GM12892 (cell line): ENCODE data around the gene S100Z.
"Not testable (repeated sequence)": the region's sequence is repeated elsewhere in the genome, so short reads cannot be mapped to it uniquely, and the experiment has no call there.

Experiments used
- DNase-seq: peaks from one replicate; pipeline ENCODE4 v3.0.0; 2011; ENCODE audit not compliant: insufficient read length
- FAIRE-seq: peaks from 2 replicates; lab custom pipeline; 2011; peaks lifted over from hg19 to GRCh38; lab: Jason Lieb, UNC
- POLR2A ChIP-seq: IDR thresholded peaks from 2 replicates; pipeline ENCODE4 v1.6.1; 2011; ENCODE audit warnings: low read depth, low read length, control low read depth
- POLR2AphosphoS5 ChIP-seq: IDR thresholded peaks from 2 replicates; pipeline ENCODE4 v1.6.1; 2011; ENCODE audit warnings: low read depth, low read length, control low read depth
- TAF1 ChIP-seq: IDR thresholded peaks from 2 replicates; pipeline ENCODE4 v1.6.1; 2011; ENCODE audit warnings: low read depth, mild to moderate bottlenecking, control low read depth, low read length, borderline replicate concordance

Gene S100Z

GRCh38 chr5:76944638-76945037, 94.8 kb downstream of the S100Z start:
- no peak for FAIRE-seq

GRCh38 chr5:76945238-76945637, 95.4 kb downstream of the S100Z start:
- not testable (repeated sequence) for DNase-seq, FAIRE-seq

More at GRCh38 chr5:76944638-76945037, 94.8 kb downstream of the S100Z start:
- DNase-seq: no peak
- TF ChIP-seq TAF1 (no peak), POLR2AphosphoS5 (no peak), POLR2A (no peak)

GRCh38 chr5:76946090-76946489, 96.3 kb downstream of the S100Z start:
- no peak for DNase-seq
- no peak for FAIRE-seq
- TF ChIP-seq TAF1 (no peak), POLR2AphosphoS5 (no peak), POLR2A (no peak)

- DNase-seq: no peak
- TF ChIP-seq TAF1 (no peak), POLR2AphosphoS5 (no peak), POLR2A (no peak)
- no peak for FAIRE-seq
Observed at GRCh38 chr5:76947082-76947503, 97.3 kb downstream of the S100Z start.

GRCh38 chr5:76952795-76953536, 103.2 kb downstream of the S100Z start, which contains the start of gene CRHBP:
TSS of gene CRHBP (plus strand) at chr5:76953045. CDS start at chr5:76953135, 90 bp downstream.
- DNase-seq: no peak
- no peak for TF ChIP-seq TAF1
- TF ChIP-seq POLR2A: no peak
- TF ChIP-seq POLR2AphosphoS5: no peak
- no peak for FAIRE-seq

GRCh38 chr5:76953551-76954382, 104.0 kb downstream of the S100Z start:
- DNase-seq (no peak), FAIRE-seq (no peak)
- no peak for TF ChIP-seq TAF1
- no peak for TF ChIP-seq POLR2AphosphoS5
- TF ChIP-seq POLR2A: no peak

- DNase-seq: no peak
- no peak for TF ChIP-seq TAF1
- no peak for TF ChIP-seq POLR2A
- TF ChIP-seq POLR2AphosphoS5: no peak
- no peak for FAIRE-seq
Observed at GRCh38 chr5:76954383-76954763, 104.6 kb downstream of the S100Z start.

- TF ChIP-seq TAF1: no peak
- no peak for DNase-seq
- no peak for FAIRE-seq
Observed at GRCh38 chr5:76956033-76956432, 106.2 kb downstream of the S100Z start.

GRCh38 chr5:76958991-76959767, 109.4 kb downstream of the S100Z start:
- no peak for TF ChIP-seq TAF1
- TF ChIP-seq POLR2AphosphoS5: no peak
- no peak for TF ChIP-seq POLR2A
- FAIRE-seq: peak; percentile 61
- no peak for DNase-seq

- FAIRE-seq (peak; percentile 57), DNase-seq (no peak)
- no peak for TF ChIP-seq TAF1
Observed at GRCh38 chr5:76960004-76960625, 110.3 kb downstream of the S100Z start.

- TF ChIP-seq TAF1 (no peak), POLR2A (no peak), POLR2AphosphoS5 (no peak)
- DNase-seq: no peak
- no peak for FAIRE-seq
Observed at GRCh38 chr5:76964060-76964459, 114.2 kb downstream of the S100Z start.
